Activated T-helper 17 cell treated with anti-CD3 and anti-CD28 coated beads, Interleukin-2, amount 50 U/mL, for 72 hours (primary cell): Measurements from ENCODE around the gene UBE2O. TPM values are rescaled to one million over a fixed set of nuclear protein-coding genes. Genes with fewer than 3 reads are reported as not detected.

Source experiments
- ATAC-seq: fragments of 150-1000 bp; cut with Tn5 transposase; replicated peaks from 2 replicates; pipeline ENCODE4 v1.10.0; 2021; ENCODE audit warnings: mild to moderate bottlenecking, moderate library complexity
- H3K27ac Mint-ChIP-seq: one replicate; pipeline ENCODE4 v1.8.0; 2022; ENCODE audit warnings: mixed read lengths
- H3K27me3 Mint-ChIP-seq: one replicate; pipeline ENCODE4 v1.8.0; 2022; ENCODE audit warnings: mixed read lengths
- H3K36me3 Mint-ChIP-seq: one replicate; pipeline ENCODE4 v1.8.0; 2022; ENCODE audit warnings: low read depth, mild to moderate bottlenecking, mixed read lengths
- H3K4me1 Mint-ChIP-seq: one replicate; pipeline ENCODE4 v1.8.0; 2022; ENCODE audit warnings: mixed read lengths
- H3K4me3 Mint-ChIP-seq: one replicate; pipeline ENCODE4 v1.8.0; 2022; ENCODE audit warnings: mild to moderate bottlenecking, mixed read lengths
- H3K9me3 Mint-ChIP-seq: one replicate; pipeline ENCODE4 v1.8.0; 2022; ENCODE audit warnings: mixed read lengths
- total RNA-seq, 2 donors: library from RNA; stranded (reverse); gene quantifications; one replicate each; pipeline ENCODE4 v1.2.3, GENCODE V29; 2022

UBE2O gene
- total RNA-seq, 2 donors from 2014 or later = 35.3 to 38.7 TPM

GRCh38 chr17:76427501-76428231 is 25.3 kb downstream of the UBE2O start:
- no peaks in the 10 kb centered on the region for H3K27me3 Mint-ChIP-seq
- no peak overlapping the region for H3K4me3 Mint-ChIP-seq
- no peak for ATAC-seq
- no peaks in the 10 kb centered on the region for H3K9me3 Mint-ChIP-seq
- H3K4me1 Mint-ChIP-seq = peaks cover 17% of the 10 kb centered on the region
- H3K36me3 Mint-ChIP-seq = peaks cover 4% of the 10 kb centered on the region
- no peak overlapping the region for H3K27ac Mint-ChIP-seq

GRCh38 chr17:76426853-76427252 is 26.1 kb downstream of the UBE2O start:
- Mint-ChIP-seq H3K27me3 (no peaks in the 10 kb centered on the region), H3K4me1 (peaks cover 19% of the 10 kb centered on the region), H3K9me3 (no peaks in the 10 kb centered on the region), H3K27ac (no peak overlapping the region), H3K36me3 (peaks cover 5% of the 10 kb centered on the region), H3K4me3 (no peak overlapping the region)
- no peak for ATAC-seq

- no peak for ATAC-seq
- H3K4me1 Mint-ChIP-seq = peaks cover 19% of the 10 kb centered on the region
- peaks cover 7% of the 10 kb centered on the region for H3K36me3 Mint-ChIP-seq
- no peaks in the 10 kb centered on the region for H3K9me3 Mint-ChIP-seq
- no peak overlapping the region for H3K4me3 Mint-ChIP-seq
- H3K27me3 Mint-ChIP-seq = no peaks in the 10 kb centered on the region
- no peak overlapping the region for H3K27ac Mint-ChIP-seq
These were observed 30.1 kb downstream of the UBE2O start for GRCh38 chr17:76422860-76423259.

GRCh38 chr17:76422406-76422805 is 30.5 kb downstream of the UBE2O start:
- H3K36me3 Mint-ChIP-seq = peaks cover 12% of the 10 kb centered on the region
- H3K4me3 Mint-ChIP-seq = no peak overlapping the region
- peaks cover 24% of the 10 kb centered on the region for H3K4me1 Mint-ChIP-seq
- ATAC-seq = no peak
- no peaks in the 10 kb centered on the region for H3K9me3 Mint-ChIP-seq
- H3K27ac Mint-ChIP-seq = no peak overlapping the region
- H3K27me3 Mint-ChIP-seq = no peaks in the 10 kb centered on the region

- Mint-ChIP-seq H3K36me3 (peaks cover 17% of the 10 kb centered on the region), H3K27me3 (no peaks in the 10 kb centered on the region), H3K4me3 (no peak overlapping the region), H3K27ac (no peak overlapping the region), H3K4me1 (peaks cover 27% of the 10 kb centered on the region), H3K9me3 (no peaks in the 10 kb centered on the region)
- ATAC-seq = no peak
These were observed 31.9 kb downstream of the UBE2O start for GRCh38 chr17:76421044-76421407.

DNA sequence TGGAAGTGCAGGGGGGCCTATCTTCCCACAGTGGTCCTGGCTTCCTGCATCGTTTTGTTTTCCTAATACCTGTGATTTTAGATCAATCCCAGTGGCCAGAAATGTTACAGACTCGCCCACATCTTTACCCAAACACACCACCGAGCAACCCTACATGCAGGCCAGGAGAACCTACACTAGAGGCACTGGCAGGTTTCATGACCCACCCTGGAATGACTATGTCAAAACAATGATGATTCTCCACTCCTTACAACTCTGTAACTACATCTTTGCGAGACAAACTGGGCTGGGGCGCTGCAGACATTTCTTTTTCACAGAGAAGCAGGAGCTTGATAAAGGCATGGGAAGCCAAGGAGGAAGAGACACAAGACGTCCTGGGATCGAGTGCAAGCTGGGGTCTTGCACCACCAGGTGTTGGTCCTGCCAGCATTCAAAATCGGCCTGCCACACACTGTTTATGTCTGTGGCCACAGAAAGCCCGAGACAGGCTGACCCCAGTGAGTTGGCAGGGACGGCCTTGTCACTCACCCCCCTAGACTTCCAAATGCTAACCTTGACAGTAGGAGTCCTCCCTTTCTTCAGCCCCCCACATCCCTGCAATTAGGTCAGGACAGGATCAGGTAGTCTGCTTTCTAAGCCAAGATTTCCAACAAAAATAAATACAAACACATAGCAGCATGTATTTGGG is 32.5 kb downstream of the UBE2O start:
- no peak for ATAC-seq
- Mint-ChIP-seq H3K27ac (no peak overlapping the region), H3K4me3 (no peak overlapping the region), H3K9me3 (no peaks in the 10 kb centered on the region), H3K36me3 (peaks cover 17% of the 10 kb centered on the region), H3K4me1 (peaks cover 27% of the 10 kb centered on the region), H3K27me3 (no peaks in the 10 kb centered on the region)

- Mint-ChIP-seq H3K4me3 (no peak overlapping the region), H3K9me3 (no peaks in the 10 kb centered on the region), H3K36me3 (peaks cover 17% of the 10 kb centered on the region), H3K27ac (peak overlapping the region; percentile 30), H3K27me3 (no peaks in the 10 kb centered on the region), H3K4me1 (peaks cover 27% of the 10 kb centered on the region)
- no peak for ATAC-seq
These were observed 33.2 kb downstream of the UBE2O start for GRCh38 chr17:76419576-76420260.

DNA sequence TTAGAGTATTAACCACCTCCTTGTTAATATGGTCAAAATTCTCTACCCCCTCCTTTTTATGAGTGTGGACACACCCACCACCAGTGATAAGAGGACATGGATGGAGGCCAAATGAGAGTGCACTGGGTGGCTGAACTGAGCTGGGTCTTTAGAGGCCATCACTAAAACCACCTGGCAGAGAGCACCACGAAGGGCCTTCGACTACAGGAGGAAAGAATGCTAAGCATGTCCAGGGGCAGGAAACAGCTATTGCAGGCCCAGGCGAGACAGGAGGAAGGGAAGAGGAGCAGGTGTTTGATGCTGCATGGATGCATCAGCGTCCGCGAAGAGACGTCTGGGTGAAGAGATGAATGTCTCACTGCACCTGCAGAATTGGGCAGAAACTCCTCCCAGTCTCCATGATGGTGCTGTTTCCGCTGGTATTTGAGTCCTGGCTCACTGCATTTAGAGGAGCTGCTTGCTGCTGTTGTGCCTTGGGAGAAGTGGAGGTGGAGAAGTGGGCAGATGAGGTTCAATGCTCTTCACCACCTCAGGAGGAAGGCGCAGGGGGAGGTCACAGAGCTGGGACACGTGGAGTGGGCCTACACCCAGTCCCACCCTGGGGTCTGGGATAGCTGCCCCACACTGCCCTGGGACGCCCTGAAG is 35.3 kb downstream of the UBE2O start:
- H3K4me1 Mint-ChIP-seq = peaks cover 27% of the 10 kb centered on the region
- no peaks in the 10 kb centered on the region for H3K27me3 Mint-ChIP-seq
- no peaks in the 10 kb centered on the region for H3K9me3 Mint-ChIP-seq
- H3K4me3 Mint-ChIP-seq = no peak overlapping the region
- ATAC-seq = no peak
- peak overlapping the region; percentile 83 for H3K27ac Mint-ChIP-seq
- peaks cover 17% of the 10 kb centered on the region for H3K36me3 Mint-ChIP-seq

- Mint-ChIP-seq H3K36me3 (peaks cover 18% of the 10 kb centered on the region), H3K27ac (peak overlapping the region; percentile 83), H3K4me1 (peaks cover 25% of the 10 kb centered on the region), H3K27me3 (no peaks in the 10 kb centered on the region), H3K4me3 (no peak overlapping the region), H3K9me3 (no peaks in the 10 kb centered on the region)
- no peak for ATAC-seq
These were observed 36.1 kb downstream of the UBE2O start for GRCh38 chr17:76416899-76417298.

GRCh38 chr17:76416457-76416856 is 36.5 kb downstream of the UBE2O start:
- Mint-ChIP-seq H3K36me3 (peaks cover 18% of the 10 kb centered on the region), H3K4me1 (peaks cover 25% of the 10 kb centered on the region), H3K4me3 (no peak overlapping the region)

DNA sequence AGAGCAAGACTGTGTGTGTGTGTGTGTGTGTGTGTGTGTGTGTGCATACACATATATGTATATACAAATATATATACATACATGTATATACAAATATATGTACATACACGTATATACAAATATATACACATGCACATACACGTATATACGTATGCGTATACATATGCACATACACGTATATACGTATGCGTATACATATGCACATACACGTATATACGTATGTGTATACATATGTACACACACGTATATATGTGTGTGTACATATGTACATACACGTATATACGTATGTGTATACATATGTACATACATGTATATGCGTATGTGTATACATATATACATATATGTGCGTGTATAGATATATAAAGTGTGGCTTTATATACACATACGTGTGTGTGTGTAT is 37.2 kb downstream of the UBE2O start:
- ATAC-seq = no peak
- peaks cover 18% of the 10 kb centered on the region for H3K36me3 Mint-ChIP-seq
- H3K27me3 Mint-ChIP-seq = no peaks in the 10 kb centered on the region
- no peaks in the 10 kb centered on the region for H3K9me3 Mint-ChIP-seq
- H3K4me3 Mint-ChIP-seq = no peak overlapping the region
- H3K27ac Mint-ChIP-seq = no peak overlapping the region
- peaks cover 25% of the 10 kb centered on the region for H3K4me1 Mint-ChIP-seq

More at GRCh38 chr17:76416457-76416856, 36.5 kb downstream of the UBE2O start:
- no peak for ATAC-seq
- no peaks in the 10 kb centered on the region for H3K9me3 Mint-ChIP-seq
- H3K27me3 Mint-ChIP-seq = no peaks in the 10 kb centered on the region
- H3K27ac Mint-ChIP-seq = no peak overlapping the region

- Mint-ChIP-seq H3K9me3 (no peaks in the 10 kb centered on the region), H3K27ac (peak overlapping the region; percentile 59), H3K4me1 (peaks cover 13% of the 10 kb centered on the region), H3K27me3 (no peaks in the 10 kb centered on the region), H3K4me3 (no peak overlapping the region), H3K36me3 (peaks cover 18% of the 10 kb centered on the region)
- no peak for ATAC-seq
These were observed 38.3 kb downstream of the UBE2O start for GRCh38 chr17:76414334-76415295.

GRCh38 chr17:76411247-76411646 is 41.7 kb downstream of the UBE2O start:
- no peak for ATAC-seq
- H3K36me3 Mint-ChIP-seq = peaks cover 6% of the 10 kb centered on the region
- H3K27ac Mint-ChIP-seq = no peak overlapping the region
- no peak overlapping the region for H3K4me3 Mint-ChIP-seq
- H3K4me1 Mint-ChIP-seq = peaks cover 4% of the 10 kb centered on the region
- H3K9me3 Mint-ChIP-seq = no peaks in the 10 kb centered on the region
- H3K27me3 Mint-ChIP-seq = no peaks in the 10 kb centered on the region
